ENCODE data around the gene DEGS1. TPM values are rescaled to one million over a fixed set of nuclear protein-coding genes. Genes with fewer than 3 reads are reported as not detected.
A peak's percentile ranks its signal among the peaks of the same experiment; 100 is the strongest.

The DEGS1 gene
- total RNA-seq, 1 experiment from 2014 or later: 82.8 TPM

DNA sequence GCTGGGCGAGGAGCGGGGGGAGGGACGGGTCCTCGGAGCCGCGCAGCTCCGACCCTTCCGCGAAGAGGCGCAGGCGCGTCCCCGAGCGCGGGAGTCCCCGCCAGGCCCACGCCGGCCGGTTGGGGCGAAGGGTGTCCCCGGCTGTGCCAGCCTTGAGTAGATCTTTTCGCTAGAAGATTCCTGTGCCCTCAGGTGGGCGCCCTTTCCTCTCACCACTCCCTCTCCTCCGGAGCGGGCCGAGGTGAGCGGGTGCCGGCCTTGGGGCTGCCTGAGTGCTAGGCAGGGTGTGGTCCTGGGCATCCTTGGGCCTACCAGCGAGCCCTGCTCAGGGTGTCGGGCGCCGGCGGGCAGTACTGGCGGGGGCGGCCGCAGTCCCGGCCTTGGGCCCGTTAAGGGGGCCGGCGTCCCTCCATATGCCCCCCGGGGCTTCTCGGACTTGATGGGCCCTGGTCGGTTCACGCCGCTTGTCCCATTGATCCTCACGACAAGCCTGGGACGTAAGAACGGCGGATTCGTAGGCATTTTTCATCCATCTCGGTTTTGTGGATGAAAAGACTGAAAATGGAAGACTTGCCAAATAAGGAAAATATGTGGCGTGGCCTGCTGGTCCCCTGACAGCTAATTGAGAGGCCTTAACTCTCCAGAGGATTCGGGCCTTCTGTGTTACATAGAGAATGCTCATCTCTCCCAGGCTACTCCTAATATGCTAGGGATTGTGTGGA lies 712 bp downstream of the DEGS1 start:
- no peaks in the 10 kb centered on the region for H3K9me3 ChIP-seq (ENCODE audit: control insufficient read depth, insufficient read depth, low read depth, low read length)
- CTCF ChIA-PET: no interaction called here
- TF ChIP-seq REST (IDR thresholded peaks at IDR 0.05; ENCODE audit: insufficient read depth in 1 of 2, low read depth in 2 of 2, low read length in 1 of 2) (no peak), SIN3A (IDR thresholded peaks at IDR 0.05; ENCODE audit: borderline replicate concordance, insufficient read depth, low read depth, low read length) (0 out of 2 replicates have a peak, but pooled peaks have one; percentile 23)

GRCh38 chr1:224185208-224185607 lies 2.2 kb downstream of the DEGS1 start:
- Histone ChIP-seq H3K9me3 (ENCODE audit: control insufficient read depth, insufficient read depth, low read depth, low read length) (no peaks in the 10 kb centered on the region), H3K36me3 (ENCODE audit: control insufficient read depth, insufficient read depth, low read length) (no peaks in the 10 kb centered on the region; the same call in none of the 2 replicates), H3K4me1 (ENCODE audit: control insufficient read depth, insufficient read depth, low read length) (0 out of 2 replicates have a peak, but pooled peaks cover 6% of the 10 kb centered on the region), H3K27ac (ENCODE audit: low read length) (no peak overlapping the region), H3K27me3 (ENCODE audit: control insufficient read depth, insufficient read depth, low read length) (no peaks in the 10 kb centered on the region), H3K4me3 (ENCODE audit: low read depth in 2 of 2, low read length in 2 of 2) (no peak overlapping the region)
- in situ Hi-C loops (cut with HindIII; ENCODE audit: low pct_unique_long_range_greater_than_20kb, low sequenced_read_pairs) (no loop called here), intact Hi-C loops (cut with micrococcal nuclease; ENCODE audit: unreplicated experiment) (loop anchor here (10.0 kb wide), 1 partner anchor 150 kb away; the partner anchor contains the start of gene NVL)
- ChIA-PET POLR2A (no interaction called here), CTCF (no interaction called here)
- DNase-seq (ENCODE audit: low read depth, low spot score) (no peak), ATAC-seq (no peak)
- BruUV-seq (replicated peaks): TSS peak; percentile 51
- TF ChIP-seq POLR2AphosphoS5 (IDR thresholded peaks at IDR 0.05; ENCODE audit: low read depth, low read length) (no peak), REST (IDR thresholded peaks at IDR 0.05; ENCODE audit: insufficient read depth in 1 of 2, low read depth in 2 of 2, low read length in 1 of 2) (no peak), SIN3A (IDR thresholded peaks at IDR 0.05; ENCODE audit: borderline replicate concordance, insufficient read depth, low read depth, low read length) (no peak), TCF7L2 (IDR thresholded peaks at IDR 0.05; ENCODE audit: low read depth, low read length) (no peak)
- TF ChIP-seq, protein P1, sequence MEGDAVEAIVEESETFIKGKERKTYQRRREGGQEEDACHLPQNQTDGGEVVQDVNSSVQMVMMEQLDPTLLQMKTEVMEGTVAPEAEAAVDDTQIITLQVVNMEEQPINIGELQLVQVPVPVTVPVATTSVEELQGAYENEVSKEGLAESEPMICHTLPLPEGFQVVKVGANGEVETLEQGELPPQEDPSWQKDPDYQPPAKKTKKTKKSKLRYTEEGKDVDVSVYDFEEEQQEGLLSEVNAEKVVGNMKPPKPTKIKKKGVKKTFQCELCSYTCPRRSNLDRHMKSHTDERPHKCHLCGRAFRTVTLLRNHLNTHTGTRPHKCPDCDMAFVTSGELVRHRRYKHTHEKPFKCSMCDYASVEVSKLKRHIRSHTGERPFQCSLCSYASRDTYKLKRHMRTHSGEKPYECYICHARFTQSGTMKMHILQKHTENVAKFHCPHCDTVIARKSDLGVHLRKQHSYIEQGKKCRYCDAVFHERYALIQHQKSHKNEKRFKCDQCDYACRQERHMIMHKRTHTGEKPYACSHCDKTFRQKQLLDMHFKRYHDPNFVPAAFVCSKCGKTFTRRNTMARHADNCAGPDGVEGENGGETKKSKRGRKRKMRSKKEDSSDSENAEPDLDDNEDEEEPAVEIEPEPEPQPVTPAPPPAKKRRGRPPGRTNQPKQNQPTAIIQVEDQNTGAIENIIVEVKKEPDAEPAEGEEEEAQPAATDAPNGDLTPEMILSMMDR (IDR thresholded peaks at IDR 0.05): no peak

More for the DNA sequence above, 712 bp downstream of the DEGS1 start:
- Histone ChIP-seq H3K4me1 (ENCODE audit: control insufficient read depth, insufficient read depth, low read length) (0 out of 2 replicates have a peak, but pooled peaks cover 6% of the 10 kb centered on the region), H3K36me3 (ENCODE audit: control insufficient read depth, insufficient read depth, low read length) (no peaks in the 10 kb centered on the region; the same call in 1 of the 2 replicates), H3K27me3 (ENCODE audit: control insufficient read depth, insufficient read depth, low read length) (no peaks in the 10 kb centered on the region), H3K27ac (ENCODE audit: low read length) (peak overlapping the region; percentile 87), H3K4me3 (ENCODE audit: low read depth in 2 of 2, low read length in 2 of 2) (peak overlapping the region; percentile 81 to 87)
- intact Hi-C loops (cut with micrococcal nuclease; ENCODE audit: unreplicated experiment) (loop anchor here (10.0 kb wide), 1 partner anchor 151 kb away; the partner anchor contains the start of gene NVL), in situ Hi-C loops (cut with HindIII; ENCODE audit: low pct_unique_long_range_greater_than_20kb, low sequenced_read_pairs) (no loop called here)
- BruUV-seq (replicated peaks): no TSS peak
- POLR2A ChIA-PET: no interaction called here
- DNase-seq (ENCODE audit: low read depth, low spot score): no peak
- peak; percentile 85 for ATAC-seq
